Omental fat pad (tissue), 4 donors: Measurements from ENCODE around the gene SEC14L5. TPM values are rescaled to one million over a fixed set of nuclear protein-coding genes. Genes with fewer than 3 reads are reported as not detected.

Experiments
- ATAC-seq: fragments of 150-250 bp; one replicate; pipeline ENCODE4 v1.9.1; 2016; ENCODE audit warnings: mild to moderate bottlenecking, moderate library complexity; ENCODE audit not compliant: low FRiP score
- DNase-seq: peaks from one replicate; pipeline ENCODE4 v3.0.0-alpha.2; 2019; ENCODE audit warnings: low spot score
- total RNA-seq, 4 donors: library from RNA; depleted of rRNA; stranded (reverse); fragments of >200 nt; gene quantifications; one replicate each; pipeline ENCODE4 v1.1.0, GENCODE V29; 2016
- TF ChIP-seq, protein P1 (sequence below), 3 donors: fragments of 450-650 bp; IDR thresholded peaks; one replicate each; pipeline ENCODE4 v1.5.1; 2016 to 2017; ENCODE audit warnings: antibody characterized with exemption in 3 of 3, mild to moderate bottlenecking in 3 of 3, moderate library complexity in 2 of 3

SEC14L5 gene
- total RNA-seq, 4 donors from 2014 or later = 0.12 to 1.3 (median 0.45) TPM

- no peak for ATAC-seq
- TF ChIP-seq, protein P1, sequence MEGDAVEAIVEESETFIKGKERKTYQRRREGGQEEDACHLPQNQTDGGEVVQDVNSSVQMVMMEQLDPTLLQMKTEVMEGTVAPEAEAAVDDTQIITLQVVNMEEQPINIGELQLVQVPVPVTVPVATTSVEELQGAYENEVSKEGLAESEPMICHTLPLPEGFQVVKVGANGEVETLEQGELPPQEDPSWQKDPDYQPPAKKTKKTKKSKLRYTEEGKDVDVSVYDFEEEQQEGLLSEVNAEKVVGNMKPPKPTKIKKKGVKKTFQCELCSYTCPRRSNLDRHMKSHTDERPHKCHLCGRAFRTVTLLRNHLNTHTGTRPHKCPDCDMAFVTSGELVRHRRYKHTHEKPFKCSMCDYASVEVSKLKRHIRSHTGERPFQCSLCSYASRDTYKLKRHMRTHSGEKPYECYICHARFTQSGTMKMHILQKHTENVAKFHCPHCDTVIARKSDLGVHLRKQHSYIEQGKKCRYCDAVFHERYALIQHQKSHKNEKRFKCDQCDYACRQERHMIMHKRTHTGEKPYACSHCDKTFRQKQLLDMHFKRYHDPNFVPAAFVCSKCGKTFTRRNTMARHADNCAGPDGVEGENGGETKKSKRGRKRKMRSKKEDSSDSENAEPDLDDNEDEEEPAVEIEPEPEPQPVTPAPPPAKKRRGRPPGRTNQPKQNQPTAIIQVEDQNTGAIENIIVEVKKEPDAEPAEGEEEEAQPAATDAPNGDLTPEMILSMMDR (IDR thresholded peaks at IDR 0.05) = no peak
- no peak for DNase-seq
Observed at GRCh38 chr16:5004311-5004710, 46.2 kb downstream of the SEC14L5 start.

GRCh38 chr16:5005916-5006315 is 47.8 kb downstream of the SEC14L5 start:
- TF ChIP-seq, protein P1 (IDR thresholded peaks at IDR 0.05) = no peak
- DNase-seq (no peak), ATAC-seq (no peak)

DNA sequence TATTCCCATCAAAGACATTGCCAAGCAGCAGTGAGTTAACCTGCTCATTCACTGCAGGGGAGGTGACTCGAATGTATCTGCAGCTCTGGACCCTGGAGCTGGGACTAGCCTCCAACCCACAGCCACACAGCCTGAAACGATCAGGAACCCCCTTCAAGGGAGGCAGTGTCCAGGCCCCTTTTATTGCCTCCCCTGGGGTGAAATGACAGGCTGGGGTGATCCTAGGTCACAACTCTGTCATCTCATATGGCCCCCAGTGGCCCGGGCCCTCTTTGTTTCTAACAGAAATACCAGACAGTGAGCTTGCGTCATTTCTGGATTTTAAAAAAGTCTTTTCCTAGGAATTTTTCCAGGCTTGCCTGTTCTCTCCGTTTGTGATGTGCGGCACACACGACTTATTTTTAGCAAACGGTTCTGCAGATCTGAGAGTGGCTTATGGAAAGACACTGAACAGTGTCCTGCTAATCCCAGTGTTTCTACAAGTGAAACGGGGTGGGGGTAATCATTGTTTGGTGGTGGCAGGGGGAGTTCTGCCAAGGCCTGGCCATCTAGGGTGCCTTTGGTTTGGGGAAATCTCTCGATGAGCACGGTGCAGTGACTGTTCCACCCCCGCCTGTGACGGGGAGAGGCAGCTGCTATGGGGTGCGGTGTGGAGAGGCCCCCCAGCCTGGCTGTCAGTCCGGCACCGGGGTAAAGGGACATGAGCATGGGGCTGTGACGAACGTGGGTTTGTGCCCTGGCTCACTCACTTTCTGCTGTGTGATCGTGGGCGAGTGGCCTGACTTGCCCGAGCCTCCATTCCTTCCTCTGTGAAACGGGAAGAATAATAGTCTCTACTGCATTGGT is 48.4 kb downstream of the SEC14L5 start:
- ATAC-seq (no peak), DNase-seq (no peak)
- TF ChIP-seq, protein P1 (IDR thresholded peaks at IDR 0.05) = no peak

GRCh38 chr16:5007256-5007655 is 49.1 kb downstream of the SEC14L5 start:
- TF ChIP-seq, protein P1 (IDR thresholded peaks at IDR 0.05) = no peak
- DNase-seq (no peak), ATAC-seq (no peak)

DNA sequence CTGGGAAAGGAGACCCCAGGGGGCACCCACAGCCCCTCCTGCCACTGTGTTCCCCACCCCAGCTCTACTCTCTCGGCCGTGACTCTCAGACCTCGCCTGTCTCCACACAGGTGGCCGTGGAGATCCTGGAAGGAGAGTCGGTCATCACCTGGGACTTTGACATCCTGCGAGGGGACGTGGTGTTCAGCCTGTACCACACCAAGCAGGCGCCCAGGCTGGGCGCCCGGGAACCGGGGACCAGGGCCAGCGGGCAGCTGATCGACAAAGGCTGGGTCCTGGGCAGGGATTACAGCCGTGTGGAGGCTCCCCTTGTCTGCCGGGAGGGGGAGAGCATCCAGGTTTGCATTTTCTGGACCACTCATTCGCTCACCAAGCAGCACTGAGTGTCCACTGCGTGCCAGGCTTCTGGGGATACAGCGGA is 50.2 kb downstream of the SEC14L5 start:
- no peak for ATAC-seq
- DNase-seq = no peak
- TF ChIP-seq, protein P1 (IDR thresholded peaks at IDR 0.05) = no peak

- TF ChIP-seq, protein P1 (IDR thresholded peaks at IDR 0.05) = no peak
- ATAC-seq (no peak), DNase-seq (no peak)
Observed at GRCh38 chr16:5010576-5011329, 52.6 kb downstream of the SEC14L5 start.
